Measurements from ENCODE around the gene LRRC23. TPM values are rescaled to one million over a fixed set of nuclear protein-coding genes. Genes with fewer than 3 reads are reported as not detected.
A peak's percentile ranks its signal among the peaks of the same experiment; 100 is the strongest.

The LRRC23 gene
- polyA plus RNA-seq, 4 donors: 15.0 to 20.1 (median 17.8) TPM

GRCh38 chr12:6941782-6942181, 37.2 kb downstream of the LRRC23 start:
- no peak for DNase-seq (ENCODE audit: low read depth in 4 of 4, low spot score in 3 of 4)

- no peak for DNase-seq (ENCODE audit: low read depth in 4 of 4, low spot score in 3 of 4)
Measured at GRCh38 chr12:6942331-6942665, 37.7 kb downstream of the LRRC23 start.

- peak in 3 of 4 donors; percentile 80 to 85 (median 83) for DNase-seq (ENCODE audit: low read depth in 4 of 4, low spot score in 3 of 4)
Measured at GRCh38 chr12:6943389-6943721, 38.7 kb downstream of the LRRC23 start.

GRCh38 chr12:6943722-6944380, 39.2 kb downstream of the LRRC23 start, which contains the start of the genes C12orf57 and RNU7-1:
TSS of gene C12orf57 (plus strand) at chr12:6944022. CDS start at chr12:6944122, 100 bp downstream.
TSS of gene RNU7-1 (plus strand) at chr12:6943816.
- DNase-seq (ENCODE audit: low read depth in 4 of 4, low spot score in 3 of 4): peak in 2 of 4 donors; percentile 81 to 83

- DNase-seq (ENCODE audit: low read depth in 4 of 4, low spot score in 3 of 4): peak in 3 of 4 donors; percentile 81 to 88 (median 87)
Measured at GRCh38 chr12:6944381-6945186, 40.0 kb downstream of the LRRC23 start.

- no peak for DNase-seq (ENCODE audit: low read depth in 4 of 4, low spot score in 3 of 4)
Measured at GRCh38 chr12:6945613-6946012, 41.0 kb downstream of the LRRC23 start.

- peak in 1 of 4 donors; percentile 80 for DNase-seq (ENCODE audit: low read depth in 4 of 4, low spot score in 3 of 4)
Measured at GRCh38 chr12:6946033-6946919, 41.7 kb downstream of the LRRC23 start.

GRCh38 chr12:6946920-6947374, 42.3 kb downstream of the LRRC23 start:
- no peak for DNase-seq (ENCODE audit: low read depth in 4 of 4, low spot score in 3 of 4)

- DNase-seq (ENCODE audit: low read depth in 4 of 4, low spot score in 3 of 4): no peak
Measured at GRCh38 chr12:6947615-6948014, 43.0 kb downstream of the LRRC23 start.

GRCh38 chr12:6948873-6949594, 44.4 kb downstream of the LRRC23 start:
- DNase-seq (ENCODE audit: low read depth in 4 of 4, low spot score in 3 of 4): no peak

- no peak for DNase-seq (ENCODE audit: low read depth in 4 of 4, low spot score in 3 of 4)
Measured at GRCh38 chr12:6950401-6950801, 45.8 kb downstream of the LRRC23 start.

- no peak for DNase-seq (ENCODE audit: low read depth in 4 of 4, low spot score in 3 of 4)
Measured at GRCh38 chr12:6950811-6951540, 46.4 kb downstream of the LRRC23 start, which contains the start of gene PTPN6. TSS of gene PTPN6 (plus strand) at chr12:6951356. CDS start at chr12:6951513, 157 bp downstream.

GRCh38 chr12:6951551-6952120, 47.0 kb downstream of the LRRC23 start:
- DNase-seq (ENCODE audit: low read depth in 4 of 4, low spot score in 3 of 4): no peak

GRCh38 chr12:6952121-6952862, 47.7 kb downstream of the LRRC23 start:
- no peak for DNase-seq (ENCODE audit: low read depth in 4 of 4, low spot score in 3 of 4)

- no peak for DNase-seq (ENCODE audit: low read depth in 4 of 4, low spot score in 3 of 4)
Measured at GRCh38 chr12:6952863-6953441, 48.3 kb downstream of the LRRC23 start.

- DNase-seq (ENCODE audit: low read depth in 4 of 4, low spot score in 3 of 4): no peak
Measured at GRCh38 chr12:6953442-6954315, 49.1 kb downstream of the LRRC23 start.

All from right renal pelvis (tissue), 4 donors.